GM12878 (cell line): ENCODE results near the gene ANO9.

Experiments
- EP300 ChIP-seq, 2 experiments: fragments of 150-350 bp in 1 of 2; IDR thresholded peaks; 2 replicates each; pipeline ENCODE4 v1.6.1; 2011 to 2012; ENCODE audit warnings: low read depth in 2 of 2, low read length in 2 of 2, borderline replicate concordance in 1 of 2, improper control_type of control experiment in 1 of 2, inconsistent platforms in 1 of 2; ENCODE audit not compliant: control insufficient read depth in 1 of 2
- EZH2 ChIP-seq: IDR thresholded peaks from 2 replicates; pipeline ENCODE4 v1.6.1; 2012; ENCODE audit warnings: low read depth, mild to moderate bottlenecking, control low read depth, inconsistent platforms, low read length, borderline replicate concordance; ENCODE audit not compliant: control insufficient read depth
- HDAC6 ChIP-seq: fragments of 200-600 bp; sonication (generic); IDR thresholded peaks from one replicate; pipeline ENCODE4 v1.8.0; 2017; ENCODE audit warnings: antibody characterized with exemption; ENCODE audit not compliant: unreplicated experiment
- POLR2A ChIP-seq: IDR thresholded peaks from 2 replicates; pipeline ENCODE4 v1.6.1; 2011; ENCODE audit warnings: low read depth, mild to moderate bottlenecking, low read length
- RELA ChIP-seq: fragments of 450-650 bp; IDR thresholded peaks from 2 replicates; pipeline ENCODE4 v1.8.0; 2014; ENCODE audit warnings: borderline replicate concordance; ENCODE audit not compliant: partially characterized antibody
- RFX5 ChIP-seq: IDR thresholded peaks from 2 replicates; pipeline ENCODE4 v1.6.1; 2011; ENCODE audit warnings: low read depth, low read length, improper control_type of control experiment
- TCF7 ChIP-seq: IDR thresholded peaks from 2 replicates; pipeline ENCODE4 v1.6.1; 2014; ENCODE audit warnings: antibody characterized with exemption, borderline replicate concordance
- TF ChIP-seq, protein P1 (sequence below), 3 experiments: IDR thresholded peaks in 2 of 3; conservative IDR thresholded peaks in 1 of 3; 2 replicates each; pipeline ENCODE4 v1.5.1; 2011; ENCODE audit warnings: low read depth in 3 of 3, low read length in 3 of 3, mild to moderate bottlenecking in 3 of 3, control low read depth in 2 of 3, moderate library complexity in 2 of 3, inconsistent platforms in 1 of 3, mixed read lengths in 1 of 3; ENCODE audit not compliant: control insufficient read depth in 2 of 3, insufficient read depth in 1 of 3; ENCODE audit errors: extremely low read depth in 1 of 3
- TF ChIP-seq, protein P2 (sequence below): fragments of 450-650 bp; IDR thresholded peaks from 2 replicates; pipeline ENCODE4 v1.6.1; 2014; ENCODE audit warnings: mild to moderate bottlenecking
- TF ChIP-seq, protein P3 (sequence below): IDR thresholded peaks from 2 replicates; pipeline ENCODE4 v1.6.1; 2011; ENCODE audit warnings: borderline replicate concordance, low read depth, mild to moderate bottlenecking, moderate library complexity, low read length; ENCODE audit not compliant: insufficient read depth, poor library complexity, severe bottlenecking
- TF ChIP-seq, protein P4 (sequence below): fragments of 450-650 bp; IDR thresholded peaks from 2 replicates; pipeline ENCODE4 v1.6.1; 2016; ENCODE audit warnings: mild to moderate bottlenecking

DNA sequence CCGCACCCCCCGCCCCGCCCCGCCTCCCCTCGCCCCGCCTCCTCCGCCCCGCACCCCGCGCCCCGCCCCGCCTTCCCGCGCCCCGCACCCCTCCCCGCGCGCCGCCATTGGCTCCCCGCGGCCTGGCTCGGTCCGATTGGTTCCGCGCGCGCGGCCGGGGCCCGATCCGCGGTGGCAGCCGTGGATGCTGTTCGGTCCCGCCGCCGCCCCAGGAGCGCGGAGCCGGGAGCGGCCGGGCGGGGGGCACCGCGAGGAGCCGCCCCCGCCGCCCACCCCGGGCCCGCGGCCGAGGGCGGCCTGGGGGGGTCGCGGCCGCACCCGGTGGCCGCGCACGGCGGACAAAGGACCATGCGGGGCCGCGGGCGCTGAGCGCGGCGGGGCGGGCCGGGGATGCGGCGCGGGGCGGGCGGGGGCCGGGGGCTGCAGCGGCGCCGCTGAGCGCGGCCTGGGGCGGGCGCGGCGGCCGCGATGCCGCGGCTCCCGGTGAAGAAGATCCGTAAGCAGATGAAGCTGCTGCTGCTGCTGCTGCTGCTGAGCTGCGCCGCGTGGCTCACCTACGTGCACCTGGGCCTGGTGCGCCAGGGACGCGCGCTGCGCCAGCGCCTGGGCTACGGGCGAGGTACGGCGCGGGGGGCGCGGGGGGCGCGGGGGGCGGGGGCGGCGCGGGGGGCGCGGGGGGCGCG is 72.3 kb downstream of the ANO9 start, which contains the start of gene B4GALNT4:
- TF ChIP-seq, protein P1, sequence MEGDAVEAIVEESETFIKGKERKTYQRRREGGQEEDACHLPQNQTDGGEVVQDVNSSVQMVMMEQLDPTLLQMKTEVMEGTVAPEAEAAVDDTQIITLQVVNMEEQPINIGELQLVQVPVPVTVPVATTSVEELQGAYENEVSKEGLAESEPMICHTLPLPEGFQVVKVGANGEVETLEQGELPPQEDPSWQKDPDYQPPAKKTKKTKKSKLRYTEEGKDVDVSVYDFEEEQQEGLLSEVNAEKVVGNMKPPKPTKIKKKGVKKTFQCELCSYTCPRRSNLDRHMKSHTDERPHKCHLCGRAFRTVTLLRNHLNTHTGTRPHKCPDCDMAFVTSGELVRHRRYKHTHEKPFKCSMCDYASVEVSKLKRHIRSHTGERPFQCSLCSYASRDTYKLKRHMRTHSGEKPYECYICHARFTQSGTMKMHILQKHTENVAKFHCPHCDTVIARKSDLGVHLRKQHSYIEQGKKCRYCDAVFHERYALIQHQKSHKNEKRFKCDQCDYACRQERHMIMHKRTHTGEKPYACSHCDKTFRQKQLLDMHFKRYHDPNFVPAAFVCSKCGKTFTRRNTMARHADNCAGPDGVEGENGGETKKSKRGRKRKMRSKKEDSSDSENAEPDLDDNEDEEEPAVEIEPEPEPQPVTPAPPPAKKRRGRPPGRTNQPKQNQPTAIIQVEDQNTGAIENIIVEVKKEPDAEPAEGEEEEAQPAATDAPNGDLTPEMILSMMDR (IDR thresholded peaks at IDR 0.05 in 2 of 3, conservative IDR thresholded peaks at IDR 0.05 in 1 of 3; ENCODE audit: control insufficient read depth in 2 of 3, extremely low read depth in 1 of 3, insufficient read depth in 1 of 3, low read depth in 3 of 3, low read length in 3 of 3): no peak
- TF ChIP-seq, protein P2, sequence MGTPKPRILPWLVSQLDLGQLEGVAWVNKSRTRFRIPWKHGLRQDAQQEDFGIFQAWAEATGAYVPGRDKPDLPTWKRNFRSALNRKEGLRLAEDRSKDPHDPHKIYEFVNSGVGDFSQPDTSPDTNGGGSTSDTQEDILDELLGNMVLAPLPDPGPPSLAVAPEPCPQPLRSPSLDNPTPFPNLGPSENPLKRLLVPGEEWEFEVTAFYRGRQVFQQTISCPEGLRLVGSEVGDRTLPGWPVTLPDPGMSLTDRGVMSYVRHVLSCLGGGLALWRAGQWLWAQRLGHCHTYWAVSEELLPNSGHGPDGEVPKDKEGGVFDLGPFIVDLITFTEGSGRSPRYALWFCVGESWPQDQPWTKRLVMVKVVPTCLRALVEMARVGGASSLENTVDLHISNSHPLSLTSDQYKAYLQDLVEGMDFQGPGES: no peak
- TF ChIP-seq POLR2A: no peak
- TF ChIP-seq, protein P3, sequence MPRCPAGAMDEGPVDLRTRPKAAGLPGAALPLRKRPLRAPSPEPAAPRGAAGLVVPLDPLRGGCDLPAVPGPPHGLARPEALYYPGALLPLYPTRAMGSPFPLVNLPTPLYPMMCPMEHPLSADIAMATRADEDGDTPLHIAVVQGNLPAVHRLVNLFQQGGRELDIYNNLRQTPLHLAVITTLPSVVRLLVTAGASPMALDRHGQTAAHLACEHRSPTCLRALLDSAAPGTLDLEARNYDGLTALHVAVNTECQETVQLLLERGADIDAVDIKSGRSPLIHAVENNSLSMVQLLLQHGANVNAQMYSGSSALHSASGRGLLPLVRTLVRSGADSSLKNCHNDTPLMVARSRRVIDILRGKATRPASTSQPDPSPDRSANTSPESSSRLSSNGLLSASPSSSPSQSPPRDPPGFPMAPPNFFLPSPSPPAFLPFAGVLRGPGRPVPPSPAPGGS: no peak
- no peak for TF ChIP-seq RFX5
- no peak for TF ChIP-seq RELA
- TF ChIP-seq HDAC6: no peak
- TF ChIP-seq EZH2: no peak
- no peak for TF ChIP-seq EP300 (IDR thresholded peaks at IDR 0.05; ENCODE audit: borderline replicate concordance in 1 of 2, control insufficient read depth in 1 of 2, low read depth in 2 of 2, low read length in 2 of 2)
- TF ChIP-seq, protein P4, sequence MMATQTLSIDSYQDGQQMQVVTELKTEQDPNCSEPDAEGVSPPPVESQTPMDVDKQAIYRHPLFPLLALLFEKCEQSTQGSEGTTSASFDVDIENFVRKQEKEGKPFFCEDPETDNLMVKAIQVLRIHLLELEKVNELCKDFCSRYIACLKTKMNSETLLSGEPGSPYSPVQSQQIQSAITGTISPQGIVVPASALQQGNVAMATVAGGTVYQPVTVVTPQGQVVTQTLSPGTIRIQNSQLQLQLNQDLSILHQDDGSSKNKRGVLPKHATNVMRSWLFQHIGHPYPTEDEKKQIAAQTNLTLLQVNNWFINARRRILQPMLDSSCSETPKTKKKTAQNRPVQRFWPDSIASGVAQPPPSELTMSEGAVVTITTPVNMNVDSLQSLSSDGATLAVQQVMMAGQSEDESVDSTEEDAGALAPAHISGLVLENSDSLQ: no peak
- TF ChIP-seq TCF7: no peak
